GM23248 (cell line): ENCODE results near the gene FITM1.

Experiments used
- EZH2 ChIP-seq: fragments of 200-600 bp; sonication (generic); IDR thresholded peaks from 2 replicates; pipeline ENCODE4 v1.6.1; 2018; ENCODE audit warnings: antibody characterized with exemption, mild to moderate bottlenecking; ENCODE audit not compliant: insufficient read depth, poor library complexity, severe bottlenecking
- EZH2phosphoT487 ChIP-seq: fragments of 200-600 bp; sonication (generic); IDR thresholded peaks from 2 replicates; pipeline ENCODE4 v1.6.1; 2018; ENCODE audit warnings: antibody characterized with exemption, moderate library complexity, mild to moderate bottlenecking, low read depth; ENCODE audit not compliant: insufficient read depth

GRCh38 chr14:24130380-24130716, at the start of gene FITM1:
- TF ChIP-seq EZH2phosphoT487 = no peak
- no peak for TF ChIP-seq EZH2
